Epithelial cell of esophagus (primary cell): ENCODE measurements around the gene L1CAM.

Experiments used
- DNase-seq: peaks from one replicate; pipeline ENCODE4 v3.0.0; 2010; ENCODE audit warnings: low read depth
- H3K4me3 ChIP-seq: 2 replicates; pipeline ENCODE4 v1.5.1; 2011; ENCODE audit warnings: mild to moderate bottlenecking, low read length, control low read depth
- TF ChIP-seq, protein P1 (sequence below): IDR thresholded peaks from 2 replicates; pipeline ENCODE4 v1.5.1; 2011; ENCODE audit warnings: low read depth, mild to moderate bottlenecking, low read length, control low read depth, inconsistent platforms; ENCODE audit not compliant: insufficient read depth; ENCODE audit errors: missing control alignments

L1CAM gene

DNA sequence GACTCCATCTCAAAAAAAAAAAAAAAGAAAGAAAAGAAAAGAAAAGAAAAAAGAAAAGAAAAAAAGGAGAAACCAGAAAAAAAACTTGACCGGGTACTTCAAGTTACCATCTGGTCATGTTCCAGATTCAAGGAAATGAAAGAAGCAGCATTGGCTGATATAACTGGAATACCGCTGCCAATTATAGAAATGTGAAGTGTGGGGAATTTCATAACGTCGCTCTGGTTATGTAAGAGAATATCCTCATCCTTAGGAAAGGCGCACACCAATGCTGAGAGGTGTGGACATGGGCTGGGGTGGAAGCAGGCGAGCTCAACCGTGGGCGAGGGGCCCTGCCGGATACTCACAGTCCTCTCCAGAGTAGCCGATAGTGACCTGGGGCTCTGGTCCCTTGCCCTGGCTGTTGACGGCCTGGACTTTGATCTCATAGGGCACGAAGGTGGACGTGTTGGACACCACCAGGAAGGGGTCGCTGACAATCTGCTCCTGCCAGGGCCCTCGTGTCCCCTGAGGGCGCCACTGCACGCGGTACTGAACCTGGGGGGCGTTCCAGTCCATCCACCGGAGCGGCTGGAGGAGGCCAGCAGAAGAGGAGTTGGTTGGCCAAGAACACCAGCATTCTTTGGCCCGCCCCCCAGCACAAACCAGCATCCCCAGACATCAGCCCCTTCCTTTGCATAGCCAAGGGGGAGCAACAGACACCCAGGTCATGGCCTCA lies 19.5 kb downstream of the L1CAM start:
- no peak for DNase-seq
- no peak overlapping the region for H3K4me3 ChIP-seq
- TF ChIP-seq, protein P1, sequence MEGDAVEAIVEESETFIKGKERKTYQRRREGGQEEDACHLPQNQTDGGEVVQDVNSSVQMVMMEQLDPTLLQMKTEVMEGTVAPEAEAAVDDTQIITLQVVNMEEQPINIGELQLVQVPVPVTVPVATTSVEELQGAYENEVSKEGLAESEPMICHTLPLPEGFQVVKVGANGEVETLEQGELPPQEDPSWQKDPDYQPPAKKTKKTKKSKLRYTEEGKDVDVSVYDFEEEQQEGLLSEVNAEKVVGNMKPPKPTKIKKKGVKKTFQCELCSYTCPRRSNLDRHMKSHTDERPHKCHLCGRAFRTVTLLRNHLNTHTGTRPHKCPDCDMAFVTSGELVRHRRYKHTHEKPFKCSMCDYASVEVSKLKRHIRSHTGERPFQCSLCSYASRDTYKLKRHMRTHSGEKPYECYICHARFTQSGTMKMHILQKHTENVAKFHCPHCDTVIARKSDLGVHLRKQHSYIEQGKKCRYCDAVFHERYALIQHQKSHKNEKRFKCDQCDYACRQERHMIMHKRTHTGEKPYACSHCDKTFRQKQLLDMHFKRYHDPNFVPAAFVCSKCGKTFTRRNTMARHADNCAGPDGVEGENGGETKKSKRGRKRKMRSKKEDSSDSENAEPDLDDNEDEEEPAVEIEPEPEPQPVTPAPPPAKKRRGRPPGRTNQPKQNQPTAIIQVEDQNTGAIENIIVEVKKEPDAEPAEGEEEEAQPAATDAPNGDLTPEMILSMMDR: no peak

DNA sequence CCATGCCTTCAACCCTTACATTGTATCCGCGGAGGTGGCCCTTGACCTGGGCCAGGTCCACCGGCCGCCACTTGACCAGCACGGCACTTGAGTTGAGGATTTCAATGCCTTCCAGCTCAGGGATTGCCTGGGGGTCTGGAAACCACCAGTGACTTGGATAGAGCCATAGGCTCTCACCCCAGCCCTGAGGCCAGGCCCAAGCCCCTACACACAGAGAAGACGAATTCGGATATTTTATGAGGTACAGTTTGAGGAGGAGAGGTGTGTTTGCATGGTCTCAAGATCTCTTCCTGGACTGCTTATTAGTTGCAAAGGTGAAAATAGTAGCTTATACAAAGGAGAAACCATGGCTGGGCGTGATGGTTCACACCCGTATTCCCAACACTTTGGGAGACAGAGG lies 20.3 kb downstream of the L1CAM start:
- H3K4me3 ChIP-seq: no peak overlapping the region
- no peak for DNase-seq
- TF ChIP-seq, protein P1: no peak

DNA sequence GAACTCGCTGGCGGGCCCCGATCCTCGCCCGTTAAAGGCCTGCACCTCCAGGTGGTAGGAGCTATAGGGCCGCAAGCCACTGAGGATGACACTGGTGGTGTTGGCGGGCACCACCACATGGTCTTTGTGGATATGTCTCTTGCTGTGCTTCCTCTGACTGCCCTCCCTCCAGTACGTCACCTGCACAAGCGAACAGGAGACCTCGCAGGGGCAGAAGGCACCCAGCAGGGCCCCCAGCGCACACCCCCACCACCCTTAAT lies 20.7 kb downstream of the L1CAM start:
- TF ChIP-seq, protein P1: no peak
- no peak overlapping the region for H3K4me3 ChIP-seq
- no peak for DNase-seq

DNA sequence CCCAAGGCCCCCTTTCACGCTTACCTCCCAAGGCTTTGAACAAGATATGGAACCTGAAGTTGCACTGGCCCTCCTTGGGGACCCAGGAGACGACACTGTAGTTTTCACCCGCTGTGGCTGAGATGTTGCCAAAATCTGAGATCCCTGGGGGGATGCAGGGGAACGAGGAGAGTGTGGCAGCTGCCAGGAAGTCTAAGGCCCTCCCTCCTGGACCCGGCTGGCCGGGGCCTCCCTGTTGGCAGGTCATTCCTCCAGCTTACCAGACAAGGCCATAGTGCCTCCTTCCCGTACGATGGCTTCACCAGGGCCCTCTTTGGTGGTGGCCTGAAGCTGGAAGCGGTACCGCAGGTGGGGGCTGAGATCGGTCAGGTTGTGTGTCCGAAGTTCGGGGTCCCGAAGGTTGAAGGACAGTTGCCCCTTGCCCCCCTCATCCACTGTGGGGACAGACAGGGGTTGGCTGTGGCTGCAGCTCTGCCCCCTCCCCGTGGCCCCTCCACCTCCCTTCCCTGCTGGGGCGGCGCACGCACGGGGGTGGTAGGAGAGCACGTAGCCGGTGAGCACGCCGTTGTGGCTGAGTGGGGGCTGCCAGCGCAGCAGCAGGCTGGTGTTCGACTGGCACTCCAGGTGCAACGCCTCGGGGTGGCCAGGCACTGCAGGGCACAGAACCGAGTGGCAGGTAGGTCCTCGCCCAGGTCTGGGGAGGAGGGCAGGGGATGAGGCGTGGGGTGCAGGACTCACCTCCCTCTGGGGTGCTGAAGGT lies 21.2 kb downstream of the L1CAM start:
- H3K4me3 ChIP-seq: no peak overlapping the region
- TF ChIP-seq, protein P1: no peak
- DNase-seq: no peak

DNA sequence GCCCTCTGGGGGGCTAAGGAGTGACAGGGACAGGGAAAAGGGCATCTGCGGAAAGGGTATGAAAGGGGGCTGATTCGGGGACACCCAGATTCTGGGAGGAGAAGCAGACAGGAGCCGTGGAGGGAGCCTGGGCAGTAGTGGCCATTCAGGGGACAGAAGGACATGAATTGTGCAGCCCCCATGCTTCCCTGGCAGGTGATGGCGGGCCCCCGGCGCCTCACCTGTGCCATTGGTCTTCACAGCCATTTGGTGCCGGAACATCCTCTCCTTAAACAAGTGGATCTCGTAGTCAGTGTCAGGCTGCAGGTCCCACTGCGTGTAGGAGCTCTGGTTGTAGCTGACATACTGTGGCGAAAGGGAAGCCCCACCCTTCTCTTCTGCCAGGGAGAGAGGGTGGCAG lies 21.9 kb downstream of the L1CAM start:
- no peak for DNase-seq
- no peak overlapping the region for H3K4me3 ChIP-seq
- TF ChIP-seq, protein P1: no peak

DNA sequence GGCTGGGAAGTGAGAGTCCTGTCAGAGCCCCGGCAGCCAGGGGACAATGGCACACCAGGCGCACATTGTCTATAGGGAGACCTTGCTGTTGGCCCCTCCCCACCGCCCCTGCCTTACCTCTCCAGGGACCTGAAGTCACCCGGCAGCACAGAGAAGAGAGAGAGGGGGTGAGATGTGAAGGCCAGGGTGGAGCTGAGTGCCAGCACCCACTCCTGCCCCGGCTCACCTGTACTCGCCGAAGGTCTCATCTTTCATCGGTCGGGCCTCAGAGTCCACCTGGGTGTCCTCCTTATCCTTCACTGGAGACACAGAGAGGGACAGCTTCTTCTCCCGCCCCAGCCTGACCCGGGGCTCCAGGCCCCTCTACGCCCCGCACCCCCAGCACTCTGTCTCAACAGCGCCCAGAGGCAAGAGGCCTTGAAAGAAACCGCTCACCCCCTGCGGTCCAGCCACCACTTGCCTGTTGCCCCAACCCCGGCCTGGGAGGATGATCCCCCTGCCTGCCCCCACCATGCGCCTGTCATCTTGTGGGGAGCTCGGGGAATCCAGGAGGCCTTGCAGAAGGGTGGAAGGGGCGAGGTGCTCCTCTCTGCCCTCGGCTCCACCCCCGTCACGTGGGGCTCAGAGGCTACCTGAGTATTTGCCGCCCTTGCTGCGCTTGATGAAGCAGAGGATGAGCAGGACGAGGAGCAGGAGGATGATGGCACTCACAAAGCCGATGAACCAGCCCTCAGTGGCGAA lies 22.6 kb downstream of the L1CAM start:
- H3K4me3 ChIP-seq: no peak overlapping the region
- DNase-seq: no peak
- TF ChIP-seq, protein P1: no peak
